ENCODE data around the gene ADSL. TPM values are rescaled to one million over a fixed set of nuclear protein-coding genes. Genes with fewer than 3 reads are reported as not detected.
A peak's percentile ranks its signal among the peaks of the same experiment; 100 is the strongest.

ADSL gene
- total RNA-seq, 1 experiment from 2014 or later, result 165 TPM

DNA sequence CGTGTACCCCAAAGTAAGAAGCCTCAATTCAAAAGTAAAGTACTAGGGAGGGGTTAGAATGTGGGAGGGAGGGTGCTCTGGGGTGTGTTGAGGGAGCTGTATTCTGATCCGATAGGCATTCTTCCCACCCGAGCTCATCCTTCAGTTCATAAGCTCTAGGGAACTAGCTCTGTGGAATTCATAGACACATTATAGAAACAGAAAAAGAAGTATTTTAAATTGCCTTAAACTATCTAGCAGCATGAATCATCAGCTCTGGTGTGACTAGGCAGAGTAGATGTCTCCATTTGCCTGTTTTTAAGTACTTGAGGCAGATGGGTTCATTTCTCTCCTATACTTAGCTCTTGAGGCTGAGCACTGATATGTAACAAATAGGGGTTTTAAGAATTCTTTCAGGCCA is 16.8 kb downstream of the ADSL start:
- Histone ChIP-seq H3K9ac (ENCODE audit: low read length) (no peak overlapping the region), H3K9me3 (ENCODE audit: low read length) (no peaks in the 10 kb centered on the region), H3K27me3 (ENCODE audit: low read length) (no peaks in the 10 kb centered on the region), H3K4me1 (ENCODE audit: low read length) (no peaks in the 10 kb centered on the region), H4K20me1 (ENCODE audit: insufficient read depth, low read depth, low read length) (no peaks in the 10 kb centered on the region), H3K4me2 (ENCODE audit: low read depth, low read length, poor library complexity, severe bottlenecking) (no peak overlapping the region), H3K9me2 (replicated peaks; ENCODE audit: insufficient read depth, low read length) (no peaks in the 10 kb centered on the region), H2AFZ (ENCODE audit: low read length) (no peak overlapping the region), H3K79me2 (ENCODE audit: low read length) (peaks cover 8% of the 10 kb centered on the region; the same call in 1 of the 2 replicates), H3K4me3 (ENCODE audit: low read length) (no peak overlapping the region), H3K27ac (ENCODE audit: low read length) (no peak overlapping the region), H3K36me3 (ENCODE audit: insufficient read depth, low read length) (peaks cover 87% of the 10 kb centered on the region)
- no peak for DNase-seq

- no peaks in the 10 kb centered on the region for H3K27me3 ChIP-seq (ENCODE audit: low read length)
- H2AFZ ChIP-seq (ENCODE audit: low read length), result no peak overlapping the region
- no peak overlapping the region for H3K4me2 ChIP-seq (ENCODE audit: low read depth, low read length, poor library complexity, severe bottlenecking)
- H3K4me1 ChIP-seq (ENCODE audit: low read length), result no peaks in the 10 kb centered on the region
- no peak overlapping the region for H3K9ac ChIP-seq (ENCODE audit: low read length)
- peaks cover 75% of the 10 kb centered on the region for H3K36me3 ChIP-seq (ENCODE audit: insufficient read depth, low read length)
- H4K20me1 ChIP-seq (ENCODE audit: insufficient read depth, low read depth, low read length), result no peaks in the 10 kb centered on the region
- H3K27ac ChIP-seq (ENCODE audit: low read length), result no peak overlapping the region
- no peak for DNase-seq
- H3K9me3 ChIP-seq (ENCODE audit: low read length), result no peaks in the 10 kb centered on the region
- H3K79me2 ChIP-seq (ENCODE audit: low read length), result peaks cover 3% of the 10 kb centered on the region; the same call in 1 of the 2 replicates
- H3K4me3 ChIP-seq (ENCODE audit: low read length), result no peak overlapping the region
- H3K9me2 ChIP-seq (replicated peaks; ENCODE audit: insufficient read depth, low read length), result no peaks in the 10 kb centered on the region
Measured at GRCh38 chr22:40364431-40364830, 18.1 kb downstream of the ADSL start.

GRCh38 chr22:40366068-40366467 is 19.8 kb downstream of the ADSL start:
- H3K27ac ChIP-seq (ENCODE audit: low read length), result peak overlapping the region; percentile 42
- H3K4me2 ChIP-seq (ENCODE audit: low read depth, low read length, poor library complexity, severe bottlenecking), result no peak overlapping the region
- no peak overlapping the region for H3K9ac ChIP-seq (ENCODE audit: low read length)
- no peak for DNase-seq
- peaks cover 66% of the 10 kb centered on the region for H3K36me3 ChIP-seq (ENCODE audit: insufficient read depth, low read length)
- no peaks in the 10 kb centered on the region for H3K9me2 ChIP-seq (replicated peaks; ENCODE audit: insufficient read depth, low read length)
- H3K9me3 ChIP-seq (ENCODE audit: low read length), result no peaks in the 10 kb centered on the region
- H4K20me1 ChIP-seq (ENCODE audit: insufficient read depth, low read depth, low read length), result no peaks in the 10 kb centered on the region
- H3K27me3 ChIP-seq (ENCODE audit: low read length), result no peaks in the 10 kb centered on the region
- peaks cover 6% of the 10 kb centered on the region for H3K79me2 ChIP-seq (ENCODE audit: low read length)
- no peak overlapping the region for H3K4me3 ChIP-seq (ENCODE audit: low read length)
- H2AFZ ChIP-seq (ENCODE audit: low read length), result no peak overlapping the region
- no peaks in the 10 kb centered on the region for H3K4me1 ChIP-seq (ENCODE audit: low read length)

DNA sequence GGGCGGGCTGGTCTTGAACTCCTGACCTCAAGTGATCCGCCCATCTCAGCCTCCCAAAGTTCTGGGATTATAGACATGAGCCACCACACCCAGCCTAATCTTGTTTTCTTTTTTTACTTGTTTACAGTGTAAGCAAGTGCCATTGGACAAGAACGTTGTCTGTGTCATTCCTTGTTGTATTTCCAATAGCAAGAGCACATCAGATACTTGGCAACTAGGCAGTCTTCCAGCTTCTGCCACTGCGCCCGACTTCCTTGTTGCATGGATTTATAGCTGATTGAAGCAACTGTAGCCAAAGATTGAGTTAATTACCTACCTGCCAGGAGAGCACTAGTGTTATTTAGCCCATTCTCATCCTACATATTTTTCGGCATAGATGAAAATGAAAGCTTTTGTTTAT is 21.0 kb downstream of the ADSL start:
- Histone ChIP-seq H3K79me2 (ENCODE audit: low read length) (peaks cover 17% of the 10 kb centered on the region), H3K27me3 (ENCODE audit: low read length) (no peaks in the 10 kb centered on the region), H3K4me1 (ENCODE audit: low read length) (peaks cover 10% of the 10 kb centered on the region), H3K36me3 (ENCODE audit: insufficient read depth, low read length) (peaks cover 55% of the 10 kb centered on the region), H3K27ac (ENCODE audit: low read length) (0 out of 2 replicates have a peak overlapping the region, but pooled peaks have one; percentile 2), H3K9ac (ENCODE audit: low read length) (no peak overlapping the region), H3K9me3 (ENCODE audit: low read length) (no peaks in the 10 kb centered on the region), H4K20me1 (ENCODE audit: insufficient read depth, low read depth, low read length) (no peaks in the 10 kb centered on the region), H3K4me2 (ENCODE audit: low read depth, low read length, poor library complexity, severe bottlenecking) (no peak overlapping the region), H2AFZ (ENCODE audit: low read length) (no peak overlapping the region), H3K9me2 (replicated peaks; ENCODE audit: insufficient read depth, low read length) (no peaks in the 10 kb centered on the region), H3K4me3 (ENCODE audit: low read length) (no peak overlapping the region)
- DNase-seq, result no peak

DNA sequence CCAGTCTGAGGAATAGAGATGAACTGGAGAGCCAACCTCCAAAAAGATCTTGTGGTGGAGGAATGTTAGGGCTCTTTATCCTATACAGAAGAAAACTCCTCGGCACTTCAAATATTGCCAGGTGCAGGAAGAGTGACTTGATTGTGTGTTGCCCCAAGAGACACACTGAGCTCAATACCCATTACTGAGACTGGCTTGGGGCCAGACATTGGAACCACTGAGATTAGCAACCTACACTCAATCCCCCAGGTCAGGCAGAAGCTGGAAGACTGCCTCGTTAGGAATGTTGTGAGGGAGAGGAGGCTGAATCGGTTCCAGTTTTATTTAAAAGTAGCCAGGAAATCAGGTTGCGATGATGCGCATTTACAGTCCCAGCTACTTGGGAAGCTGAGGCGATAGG is 21.7 kb downstream of the ADSL start:
- Histone ChIP-seq H3K9ac (ENCODE audit: low read length) (no peak overlapping the region), H2AFZ (ENCODE audit: low read length) (no peak overlapping the region), H3K9me3 (ENCODE audit: low read length) (no peaks in the 10 kb centered on the region), H3K27me3 (ENCODE audit: low read length) (no peaks in the 10 kb centered on the region), H3K4me1 (ENCODE audit: low read length) (peaks cover 16% of the 10 kb centered on the region), H3K4me3 (ENCODE audit: low read length) (no peak overlapping the region), H3K4me2 (ENCODE audit: low read depth, low read length, poor library complexity, severe bottlenecking) (no peak overlapping the region), H3K9me2 (replicated peaks; ENCODE audit: insufficient read depth, low read length) (no peaks in the 10 kb centered on the region), H3K79me2 (ENCODE audit: low read length) (peaks cover 24% of the 10 kb centered on the region), H4K20me1 (ENCODE audit: insufficient read depth, low read depth, low read length) (no peaks in the 10 kb centered on the region), H3K36me3 (ENCODE audit: insufficient read depth, low read length) (peaks cover 56% of the 10 kb centered on the region), H3K27ac (ENCODE audit: low read length) (0 out of 2 replicates have a peak overlapping the region, but pooled peaks have one; percentile 2)
- no peak for DNase-seq

DNA sequence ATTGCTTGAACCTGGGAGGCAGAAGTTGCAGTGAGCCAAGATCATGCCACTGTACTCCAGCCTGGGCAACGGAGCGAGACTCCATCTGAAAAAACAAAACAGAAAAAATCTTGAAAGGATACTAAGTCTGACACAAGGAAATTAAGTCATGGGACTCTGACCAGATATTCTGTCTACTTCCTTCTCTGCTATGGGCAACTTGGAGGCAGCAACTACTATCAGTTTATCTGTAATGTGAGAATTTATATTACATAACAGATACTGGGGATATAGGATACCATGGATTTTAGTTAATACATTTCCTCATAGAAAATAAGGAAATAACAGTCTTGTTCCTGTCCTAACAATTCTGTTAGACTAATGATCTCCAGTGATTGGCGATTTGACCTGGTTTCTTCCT is 22.5 kb downstream of the ADSL start:
- Histone ChIP-seq H3K4me2 (ENCODE audit: low read depth, low read length, poor library complexity, severe bottlenecking) (no peak overlapping the region), H3K36me3 (ENCODE audit: insufficient read depth, low read length) (peaks cover 58% of the 10 kb centered on the region), H3K79me2 (ENCODE audit: low read length) (peaks cover 29% of the 10 kb centered on the region), H3K9me2 (replicated peaks; ENCODE audit: insufficient read depth, low read length) (no peaks in the 10 kb centered on the region), H4K20me1 (ENCODE audit: insufficient read depth, low read depth, low read length) (no peaks in the 10 kb centered on the region), H2AFZ (ENCODE audit: low read length) (no peak overlapping the region), H3K9me3 (ENCODE audit: low read length) (no peaks in the 10 kb centered on the region), H3K27me3 (ENCODE audit: low read length) (no peaks in the 10 kb centered on the region), H3K27ac (ENCODE audit: low read length) (no peak overlapping the region; the same call in 1 of the 2 replicates), H3K9ac (ENCODE audit: low read length) (no peak overlapping the region), H3K4me1 (ENCODE audit: low read length) (peaks cover 19% of the 10 kb centered on the region), H3K4me3 (ENCODE audit: low read length) (no peak overlapping the region)
- DNase-seq, result no peak

DNA sequence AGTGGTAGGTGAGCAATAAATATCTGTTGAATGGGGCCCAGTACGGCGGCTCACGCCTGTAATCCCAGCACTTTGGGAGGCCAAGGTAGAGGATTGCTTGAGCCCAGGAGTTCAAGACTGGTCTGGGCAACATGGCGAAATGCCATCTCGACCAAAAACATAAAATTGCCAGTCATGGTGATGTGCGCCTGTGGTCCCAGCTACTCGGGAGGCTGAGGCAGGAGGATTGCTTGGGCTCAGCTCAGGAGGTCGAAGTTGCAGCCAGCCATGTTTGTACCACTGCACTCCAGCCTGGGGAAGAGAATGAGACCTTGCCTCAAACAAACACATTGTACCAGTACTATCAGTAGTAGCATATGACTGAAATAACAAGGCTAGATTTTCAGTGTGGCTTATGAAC is 28.3 kb downstream of the ADSL start:
- H3K9me3 ChIP-seq (ENCODE audit: low read length), result no peaks in the 10 kb centered on the region
- H3K36me3 ChIP-seq (ENCODE audit: insufficient read depth, low read length), result peaks cover 26% of the 10 kb centered on the region
- DNase-seq, result no peak
- peaks cover 73% of the 10 kb centered on the region for H3K79me2 ChIP-seq (ENCODE audit: low read length)
- H3K4me1 ChIP-seq (ENCODE audit: low read length), result peaks cover 65% of the 10 kb centered on the region
- no peaks in the 10 kb centered on the region for H3K9me2 ChIP-seq (replicated peaks; ENCODE audit: insufficient read depth, low read length)
- H4K20me1 ChIP-seq (ENCODE audit: insufficient read depth, low read depth, low read length), result no peaks in the 10 kb centered on the region
- H3K27me3 ChIP-seq (ENCODE audit: low read length), result no peaks in the 10 kb centered on the region
- H3K4me2 ChIP-seq (ENCODE audit: low read depth, low read length, poor library complexity, severe bottlenecking), result peak overlapping the region; percentile 60
- H3K9ac ChIP-seq (ENCODE audit: low read length), result 0 out of 2 replicates have a peak overlapping the region, but pooled peaks have one; percentile 64
- peak overlapping the region; percentile 100 for H3K27ac ChIP-seq (ENCODE audit: low read length)
- H2AFZ ChIP-seq (ENCODE audit: low read length), result no peak overlapping the region
- H3K4me3 ChIP-seq (ENCODE audit: low read length), result no peak overlapping the region

GRCh38 chr22:40376149-40376548 is 29.8 kb downstream of the ADSL start:
- Histone ChIP-seq H3K27me3 (ENCODE audit: low read length) (no peaks in the 10 kb centered on the region), H3K4me1 (ENCODE audit: low read length) (peaks cover 65% of the 10 kb centered on the region), H2AFZ (ENCODE audit: low read length) (no peak overlapping the region), H3K79me2 (ENCODE audit: low read length) (peaks cover 82% of the 10 kb centered on the region), H3K4me3 (ENCODE audit: low read length) (0 out of 2 replicates have a peak overlapping the region, but pooled peaks have one; percentile 14), H3K4me2 (ENCODE audit: low read depth, low read length, poor library complexity, severe bottlenecking) (peak overlapping the region; percentile 60), H3K27ac (ENCODE audit: low read length) (peak overlapping the region; percentile 100), H3K36me3 (ENCODE audit: insufficient read depth, low read length) (peaks cover 25% of the 10 kb centered on the region), H3K9me2 (replicated peaks; ENCODE audit: insufficient read depth, low read length) (no peaks in the 10 kb centered on the region), H3K9ac (ENCODE audit: low read length) (peak overlapping the region; percentile 64), H3K9me3 (ENCODE audit: low read length) (no peaks in the 10 kb centered on the region), H4K20me1 (ENCODE audit: insufficient read depth, low read depth, low read length) (no peaks in the 10 kb centered on the region)
- peak; percentile 94 for DNase-seq

Measured in Karpas-422 (cell line).